Stomach (tissue), 4 donors: ENCODE results near the gene ATP2B2.

Experiments
- POLR2AphosphoS5 ChIP-seq, 3 donors: sonication (generic); formaldehyde crosslinking; IDR thresholded peaks; one replicate each; pipeline ENCODE4 v1.6.1; 2016; ENCODE audit warnings: antibody characterized with exemption in 3 of 3
- TF ChIP-seq, protein P1 (sequence below), 7 experiments: fragments of 450-650 bp in 4 of 7; fragments of 200-600 bp in 3 of 7; sonication (generic) in 3 of 7; IDR thresholded peaks; one replicate each; pipeline ENCODE4 v1.5.1; 2016 to 2019; ENCODE audit warnings: antibody characterized with exemption in 7 of 7, control low read depth in 2 of 7, mild to moderate bottlenecking in 1 of 7

DNA sequence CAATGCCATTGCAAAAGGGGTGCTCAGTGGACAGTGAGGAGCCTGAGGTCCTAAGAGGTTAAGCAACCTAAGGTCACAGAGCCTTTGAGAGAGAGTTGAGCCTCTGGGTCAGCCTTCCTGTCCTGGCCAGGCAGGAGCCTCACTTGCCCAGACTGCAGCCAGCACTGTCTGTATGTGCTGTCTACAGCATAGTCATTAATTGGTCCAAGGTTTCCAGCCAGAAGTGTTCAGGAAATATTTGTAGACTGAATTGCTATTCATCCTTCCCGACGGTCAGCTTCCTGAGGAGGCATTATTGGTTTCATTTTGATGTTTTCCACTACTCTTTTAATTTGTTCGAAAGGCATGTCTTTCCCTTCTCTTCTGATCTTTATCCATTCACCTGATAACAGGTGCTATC is 192.5 kb downstream of the ATP2B2 start:
- no peak for TF ChIP-seq POLR2AphosphoS5 (IDR thresholded peaks at IDR 0.05)
- TF ChIP-seq, protein P1, sequence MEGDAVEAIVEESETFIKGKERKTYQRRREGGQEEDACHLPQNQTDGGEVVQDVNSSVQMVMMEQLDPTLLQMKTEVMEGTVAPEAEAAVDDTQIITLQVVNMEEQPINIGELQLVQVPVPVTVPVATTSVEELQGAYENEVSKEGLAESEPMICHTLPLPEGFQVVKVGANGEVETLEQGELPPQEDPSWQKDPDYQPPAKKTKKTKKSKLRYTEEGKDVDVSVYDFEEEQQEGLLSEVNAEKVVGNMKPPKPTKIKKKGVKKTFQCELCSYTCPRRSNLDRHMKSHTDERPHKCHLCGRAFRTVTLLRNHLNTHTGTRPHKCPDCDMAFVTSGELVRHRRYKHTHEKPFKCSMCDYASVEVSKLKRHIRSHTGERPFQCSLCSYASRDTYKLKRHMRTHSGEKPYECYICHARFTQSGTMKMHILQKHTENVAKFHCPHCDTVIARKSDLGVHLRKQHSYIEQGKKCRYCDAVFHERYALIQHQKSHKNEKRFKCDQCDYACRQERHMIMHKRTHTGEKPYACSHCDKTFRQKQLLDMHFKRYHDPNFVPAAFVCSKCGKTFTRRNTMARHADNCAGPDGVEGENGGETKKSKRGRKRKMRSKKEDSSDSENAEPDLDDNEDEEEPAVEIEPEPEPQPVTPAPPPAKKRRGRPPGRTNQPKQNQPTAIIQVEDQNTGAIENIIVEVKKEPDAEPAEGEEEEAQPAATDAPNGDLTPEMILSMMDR (IDR thresholded peaks at IDR 0.05) = no peak
